ENCODE data around the gene RNF115.
"Not testable (repeated sequence)": the region's sequence is repeated elsewhere in the genome, so short reads cannot be mapped to it uniquely, and the experiment has no call there.

DNA sequence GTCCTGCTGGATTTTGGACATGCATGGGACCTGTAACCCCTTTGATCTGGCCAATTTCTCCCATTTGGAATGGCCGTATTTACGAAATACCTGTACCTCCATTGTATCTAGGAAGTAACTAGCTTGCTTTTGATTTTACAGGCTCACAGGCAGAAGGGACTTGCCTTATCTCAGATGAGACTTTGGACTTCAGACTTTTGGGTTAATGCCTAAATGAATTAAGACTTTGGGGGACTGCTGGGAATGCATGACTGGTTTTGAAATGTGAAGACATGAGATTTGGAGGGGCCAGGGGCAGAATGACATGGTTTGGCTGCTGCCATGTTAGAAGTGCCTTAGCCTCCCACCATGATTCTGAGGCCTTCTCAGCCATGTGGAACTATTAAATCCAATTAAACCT, 61.9 kb downstream of the RNF115 start:
- TF ChIP-seq CTCF (IDR thresholded peaks at IDR 0.05; ENCODE audit: insufficient read depth, low read depth, low read length); EZH2 (IDR thresholded peaks at IDR 0.05; ENCODE audit: insufficient read depth, low read length): not testable (repeated sequence)

All from astrocyte (in vitro differentiated cells and primary cell).